ENCODE results near the gene PPM1N. TPM values are rescaled to one million over a fixed set of nuclear protein-coding genes. Genes with fewer than 3 reads are reported as not detected.

PPM1N gene
- total RNA-seq, 4 donors from 2014 or later = 0.39 to 5.0 (median 0.60) TPM; not detected in 1

- no peaks in the 10 kb centered on the region for H3K9me3 ChIP-seq
- no peak overlapping the region for H3K4me3 ChIP-seq
- H3K27ac ChIP-seq = peak overlapping the region in 3 of 4 donors; percentile 74 to 76 (median 75)
- DNase-seq (ENCODE audit: low spot score in 2 of 2) = peak in 1 of 2 donors; percentile 56
- TF ChIP-seq CTCF (IDR thresholded peaks at IDR 0.05) (no peak), POLR2A (IDR thresholded peaks at IDR 0.05) (peak in 1 of 2 donors; percentile 12), EP300 (IDR thresholded peaks at IDR 0.05) (peak in 1 of 2 donors; percentile 46)
- 75 to 82% methylated on average over 10 of the region's 10 CpGs for WGBS, 2 donors
- peaks cover 0 to 54% (median 26%) of the 10 kb centered on the region in 4 donors for H3K4me1 ChIP-seq
- peaks cover 0 to 40% (median 16%) of the 10 kb centered on the region in 3 donors for H3K36me3 ChIP-seq
- no peaks in the 10 kb centered on the region for H3K27me3 ChIP-seq
Measured at GRCh38 chr19:45515081-45515624, 16.9 kb downstream of the PPM1N start.

GRCh38 chr19:45515807-45516401 lies 17.7 kb downstream of the PPM1N start:
- peak overlapping the region in 3 of 4 donors; percentile 74 to 76 (median 75) for H3K27ac ChIP-seq
- peaks cover 0 to 48% (median 22%) of the 10 kb centered on the region in 3 donors for H3K36me3 ChIP-seq
- WGBS, 2 donors = 74 to 77% methylated on average over 7 to 9 of the region's 9 CpGs
- H3K4me3 ChIP-seq = no peak overlapping the region
- no peak for DNase-seq (ENCODE audit: low spot score in 2 of 2)
- no peaks in the 10 kb centered on the region for H3K27me3 ChIP-seq
- H3K9me3 ChIP-seq = no peaks in the 10 kb centered on the region
- TF ChIP-seq EP300 (IDR thresholded peaks at IDR 0.05) (no peak), CTCF (IDR thresholded peaks at IDR 0.05) (no peak), POLR2A (IDR thresholded peaks at IDR 0.05) (no peak)
- H3K4me1 ChIP-seq = peaks cover 0 to 48% (median 24%) of the 10 kb centered on the region in 4 donors

GRCh38 chr19:45517238-45517637 lies 19.0 kb downstream of the PPM1N start:
- WGBS, 2 donors = 65% methylated on average over 7 of the region's 7 CpGs
- Histone ChIP-seq H3K36me3 (peaks cover 0 to 61% (median 22%) of the 10 kb centered on the region in 3 donors), H3K4me1 (peaks cover 0 to 38% (median 22%) of the 10 kb centered on the region in 4 donors)

DNA sequence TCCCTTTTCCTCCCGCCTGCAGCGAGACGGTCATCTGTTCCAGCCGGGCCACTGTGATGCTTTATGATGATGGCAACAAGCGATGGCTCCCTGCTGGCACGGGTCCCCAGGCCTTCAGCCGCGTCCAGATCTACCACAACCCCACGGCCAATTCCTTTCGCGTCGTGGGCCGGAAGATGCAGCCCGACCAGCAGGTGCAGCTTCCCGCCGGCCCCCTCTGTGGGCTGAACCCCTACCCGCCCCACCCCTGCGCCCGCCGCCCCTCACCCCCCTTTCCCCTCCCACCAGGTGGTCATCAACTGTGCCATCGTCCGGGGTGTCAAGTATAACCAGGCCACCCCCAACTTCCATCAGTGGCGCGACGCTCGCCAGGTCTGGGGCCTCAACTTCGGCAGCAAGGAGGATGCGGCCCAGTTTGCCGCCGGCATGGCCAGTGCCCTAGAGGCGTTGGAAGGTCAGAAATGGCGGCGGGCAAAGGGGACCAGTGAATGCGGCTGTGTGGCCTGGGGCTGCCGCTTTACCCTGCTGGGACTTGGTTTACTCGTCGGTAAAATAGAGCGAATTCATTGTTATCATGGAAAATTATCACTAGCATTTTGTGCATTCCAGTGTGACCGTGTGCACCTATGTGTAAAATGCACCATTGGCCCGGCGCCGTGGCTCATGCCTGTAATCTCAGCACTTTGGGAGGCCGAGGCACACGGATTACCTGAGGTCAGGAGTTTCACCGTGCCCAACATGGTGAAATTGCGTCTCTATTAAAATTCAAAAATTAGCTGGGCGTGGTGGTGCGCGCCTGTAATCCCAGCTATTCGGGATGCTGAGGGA lies 19.6 kb downstream of the PPM1N start:
- 84 to 92% methylated on average over 48 to 50 of the region's 50 CpGs for WGBS, 2 donors
- H3K4me3 ChIP-seq = no peak overlapping the region
- H3K27me3 ChIP-seq = no peaks in the 10 kb centered on the region
- peaks cover 0 to 37% (median 22%) of the 10 kb centered on the region in 4 donors for H3K4me1 ChIP-seq
- H3K27ac ChIP-seq = no peak overlapping the region
- no peak for TF ChIP-seq EP300 (IDR thresholded peaks at IDR 0.05)
- TF ChIP-seq POLR2A (IDR thresholded peaks at IDR 0.05) = no peak
- TF ChIP-seq CTCF (IDR thresholded peaks at IDR 0.05) = no peak
- H3K36me3 ChIP-seq = peaks cover 0 to 67% (median 22%) of the 10 kb centered on the region in 3 donors
- no peak for DNase-seq (ENCODE audit: low spot score in 2 of 2)
- H3K9me3 ChIP-seq = no peaks in the 10 kb centered on the region

More at GRCh38 chr19:45517238-45517637, 19.0 kb downstream of the PPM1N start:
- no peak overlapping the region for H3K27ac ChIP-seq
- TF ChIP-seq EP300 (IDR thresholded peaks at IDR 0.05) = no peak
- no peak for TF ChIP-seq POLR2A (IDR thresholded peaks at IDR 0.05)
- TF ChIP-seq CTCF (IDR thresholded peaks at IDR 0.05) = no peak
- H3K27me3 ChIP-seq = no peaks in the 10 kb centered on the region
- no peak for DNase-seq (ENCODE audit: low spot score in 2 of 2)
- H3K4me3 ChIP-seq = no peak overlapping the region
- H3K9me3 ChIP-seq = no peaks in the 10 kb centered on the region

All from tibial nerve (tissue), 4 donors.